GM13977 (cell line): ENCODE results near the gene PSORS1C2.
"Not testable (repeated sequence)": the region's sequence is repeated elsewhere in the genome, so short reads cannot be mapped to it uniquely, and the experiment has no call there.

Experiments used
- DNase-seq: peaks from one replicate; pipeline ENCODE4 v3.0.0; 2012; ENCODE audit warnings: low spot score
- in situ Hi-C: fragments of 300-500 bp; cut with MboI; formaldehyde crosslinking; loops from one replicate; pipeline ENCODE4 v1.12.0; 2022; ENCODE audit warnings: low sequenced_read_pairs, low pct_unique_long_range_greater_than_20kb, mixed read lengths, inconsistent platforms; ENCODE audit not compliant: unreplicated experiment
- TF ChIP-seq, protein P1 (sequence below): IDR thresholded peaks from 2 replicates; pipeline ENCODE4 v1.5.1; 2012; ENCODE audit warnings: mild to moderate bottlenecking, control low read depth; ENCODE audit not compliant: insufficient read depth; ENCODE audit errors: extremely low read depth, missing control alignments

Gene PSORS1C2

DNA sequence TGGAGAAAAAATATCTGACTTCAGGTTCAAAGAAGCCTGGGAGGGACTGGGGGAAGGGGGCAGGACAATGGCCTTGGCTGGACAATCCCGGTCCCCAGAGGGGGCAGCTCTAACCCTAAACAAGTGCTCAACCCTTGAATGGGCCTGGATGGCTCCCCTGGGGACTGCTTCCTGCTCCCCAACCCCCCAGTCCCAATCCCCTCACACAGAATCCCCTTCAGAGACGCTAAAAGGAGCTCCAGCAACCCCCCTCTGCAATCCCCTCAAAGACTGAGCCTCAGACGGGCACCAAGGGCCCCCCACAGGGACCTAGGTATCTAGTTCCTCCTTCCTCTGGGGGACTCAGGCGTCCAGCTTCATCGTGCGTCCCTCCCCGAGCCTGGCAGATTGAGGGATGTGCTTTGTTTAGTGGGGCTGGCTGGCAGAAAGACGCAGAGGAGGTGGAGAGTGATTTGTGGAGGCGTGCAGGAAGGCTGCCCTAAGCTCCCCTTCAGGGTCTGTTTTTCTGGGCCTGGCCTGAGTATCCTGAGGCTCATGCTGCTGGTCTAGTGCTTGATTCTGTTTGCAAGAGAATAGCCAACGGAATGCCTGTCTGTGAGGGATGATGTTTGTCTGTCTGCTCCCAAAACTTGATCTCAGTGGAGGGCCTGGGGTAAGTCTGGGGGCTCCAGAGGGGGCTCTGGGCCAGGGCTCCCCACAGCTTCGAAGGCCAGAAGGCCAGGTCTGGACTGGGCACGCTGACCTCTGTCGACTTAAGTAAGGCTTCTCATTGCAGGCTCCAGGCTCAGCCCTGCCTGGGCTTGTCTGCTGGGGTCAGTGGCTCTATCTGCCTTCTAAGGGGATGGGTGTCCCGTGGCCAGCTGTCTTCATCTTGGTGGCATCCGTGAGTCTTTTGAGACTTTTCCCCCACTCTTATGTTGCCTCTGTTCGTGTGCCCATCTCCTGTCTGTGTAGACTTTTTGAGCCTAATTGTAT, 33.4 kb upstream of the PSORS1C2 start:
- TF ChIP-seq, protein P1, sequence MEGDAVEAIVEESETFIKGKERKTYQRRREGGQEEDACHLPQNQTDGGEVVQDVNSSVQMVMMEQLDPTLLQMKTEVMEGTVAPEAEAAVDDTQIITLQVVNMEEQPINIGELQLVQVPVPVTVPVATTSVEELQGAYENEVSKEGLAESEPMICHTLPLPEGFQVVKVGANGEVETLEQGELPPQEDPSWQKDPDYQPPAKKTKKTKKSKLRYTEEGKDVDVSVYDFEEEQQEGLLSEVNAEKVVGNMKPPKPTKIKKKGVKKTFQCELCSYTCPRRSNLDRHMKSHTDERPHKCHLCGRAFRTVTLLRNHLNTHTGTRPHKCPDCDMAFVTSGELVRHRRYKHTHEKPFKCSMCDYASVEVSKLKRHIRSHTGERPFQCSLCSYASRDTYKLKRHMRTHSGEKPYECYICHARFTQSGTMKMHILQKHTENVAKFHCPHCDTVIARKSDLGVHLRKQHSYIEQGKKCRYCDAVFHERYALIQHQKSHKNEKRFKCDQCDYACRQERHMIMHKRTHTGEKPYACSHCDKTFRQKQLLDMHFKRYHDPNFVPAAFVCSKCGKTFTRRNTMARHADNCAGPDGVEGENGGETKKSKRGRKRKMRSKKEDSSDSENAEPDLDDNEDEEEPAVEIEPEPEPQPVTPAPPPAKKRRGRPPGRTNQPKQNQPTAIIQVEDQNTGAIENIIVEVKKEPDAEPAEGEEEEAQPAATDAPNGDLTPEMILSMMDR: no peak
- in situ Hi-C loops: no loop called here
- DNase-seq: no peak

DNA sequence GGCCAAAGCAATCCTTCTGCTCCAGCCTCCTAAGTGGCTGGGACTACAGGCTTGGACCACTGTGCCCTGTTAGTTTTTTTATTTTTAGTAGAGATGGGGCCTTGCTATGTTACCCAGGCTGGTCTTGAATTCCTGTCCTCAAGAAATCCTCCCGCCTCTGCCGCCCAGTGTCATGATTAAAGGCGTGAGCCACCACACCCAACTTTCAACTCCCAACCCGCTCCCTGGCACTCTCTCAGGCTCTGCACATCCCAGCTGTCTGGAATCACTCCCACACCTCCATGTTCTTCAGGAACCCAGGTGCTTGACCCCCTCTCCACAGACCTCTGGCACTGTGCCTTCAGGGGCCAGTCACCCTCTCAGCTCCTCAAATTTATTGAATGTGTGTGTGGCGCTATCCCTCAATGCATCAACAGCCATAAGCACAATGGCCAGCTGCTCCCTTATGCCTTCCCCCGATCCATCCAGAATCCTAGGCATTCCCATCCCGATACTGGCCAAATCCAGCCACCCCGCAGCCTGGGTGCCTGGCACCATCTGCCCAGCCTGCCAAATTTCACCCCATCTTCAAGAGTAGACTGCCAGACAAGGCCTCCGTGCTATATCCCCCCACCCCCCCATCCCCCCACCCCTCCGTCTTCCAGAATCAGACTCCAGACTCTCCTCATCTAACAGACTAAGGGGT, 32.3 kb upstream of the PSORS1C2 start:
- no peak for DNase-seq
- TF ChIP-seq, protein P1: no peak
- in situ Hi-C loops: no loop called here

DNA sequence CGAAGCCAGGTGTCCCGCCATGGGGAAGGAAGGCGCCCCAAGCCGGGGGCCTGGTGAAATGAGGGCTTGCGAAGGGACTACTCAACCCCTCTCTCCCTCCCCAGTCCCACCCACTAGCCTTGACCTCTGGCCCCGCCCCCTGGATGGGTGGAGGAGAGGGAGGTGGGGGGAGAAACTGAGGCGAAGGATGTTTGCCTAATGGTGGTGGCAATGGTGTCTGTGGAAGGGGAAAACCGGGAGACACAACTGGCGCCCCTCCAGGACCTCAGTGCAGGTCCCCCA, 31.7 kb upstream of the PSORS1C2 start, which contains the start of gene POU5F1:
Gene POU5F1 (minus strand): TSS at position 83 of the 282 bp plus-strand sequence. CDS start 62 bp downstream, at position 21.
- DNase-seq: no peak
- in situ Hi-C loops: no loop called here
- TF ChIP-seq, protein P1: no peak

DNA sequence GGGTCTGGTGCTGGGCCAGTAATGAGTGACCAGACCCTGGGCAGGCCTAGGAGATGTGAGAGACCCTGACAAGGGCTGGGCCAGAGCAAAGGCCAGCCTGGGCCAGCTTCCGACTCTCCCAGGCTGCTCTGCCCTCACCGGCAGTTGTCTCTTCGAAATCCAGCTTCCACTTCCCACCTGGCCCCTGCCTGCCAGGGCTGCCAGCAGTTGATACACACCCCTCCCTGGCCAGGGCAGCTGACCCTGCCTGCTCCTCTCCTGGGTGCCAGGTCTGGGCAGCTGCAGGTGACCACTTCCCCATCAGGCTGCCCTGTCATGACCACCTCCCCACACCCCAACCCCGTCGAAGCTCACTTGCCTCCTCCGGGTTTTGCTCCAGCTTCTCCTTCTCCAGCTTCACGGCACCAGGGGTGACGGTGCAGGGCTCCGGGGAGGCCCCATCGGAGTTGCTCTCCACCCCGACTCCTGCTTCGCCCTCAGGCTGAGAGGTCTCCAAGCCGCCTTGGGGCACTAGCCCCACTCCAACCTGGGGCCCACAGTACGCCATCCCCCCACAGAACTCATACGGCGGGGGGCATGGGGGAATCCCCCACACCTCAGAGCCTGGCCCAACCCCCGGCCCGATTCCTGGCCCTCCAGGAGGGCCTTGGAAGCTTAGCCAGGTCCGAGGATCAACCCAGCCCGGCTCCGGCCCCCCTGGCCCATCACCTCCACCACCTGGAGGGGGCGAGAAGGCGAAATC, 31.2 kb upstream of the PSORS1C2 start:
- in situ Hi-C loops, DNase-seq: not testable (repeated sequence)

- TF ChIP-seq, protein P1: no peak
- in situ Hi-C loops: no loop called here
- DNase-seq: no peak
These were observed 30.4 kb upstream of the PSORS1C2 start for GRCh38 chr6:31169123-31169857.

DNA sequence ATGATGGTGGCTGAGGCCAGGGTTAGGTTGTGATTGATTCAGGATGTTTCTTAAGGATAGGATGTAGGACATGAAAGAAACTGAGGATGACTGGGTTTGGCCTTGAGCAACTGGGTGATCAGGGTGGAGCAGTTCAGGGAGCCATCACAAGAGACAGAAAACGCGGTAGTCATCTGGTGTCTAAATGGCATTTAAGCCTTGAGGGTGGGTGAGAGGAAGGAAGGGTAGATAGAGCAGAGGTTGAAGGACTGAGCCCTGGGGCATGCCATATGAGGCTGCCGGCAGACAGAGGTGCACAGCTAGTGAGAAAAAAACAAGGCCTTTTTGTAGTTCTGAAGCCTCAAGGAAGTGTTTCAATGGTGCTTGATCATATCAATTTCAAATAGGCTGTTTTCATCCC, 29.7 kb upstream of the PSORS1C2 start:
- DNase-seq: no peak
- in situ Hi-C loops: no loop called here

More for the DNA sequence above, 29.7 kb upstream of the PSORS1C2 start:
- TF ChIP-seq, protein P1: no peak
